Activated naive CD8-positive, alpha-beta T cell treated with anti-CD3 and anti-CD28 coated beads, Interleukin-2, amount 50 U/mL, for 24 hours (primary cell): ENCODE measurements around the gene STARD10.

Experiments
- ATAC-seq: fragments of 150-1000 bp; cut with Tn5 transposase; one replicate; pipeline ENCODE4 v1.10.0; 2021
- DNase-seq: peaks from one replicate; pipeline ENCODE4 v3.0.0; 2021
- H3K27ac Mint-ChIP-seq: one replicate; pipeline ENCODE4 v1.8.0; 2021; ENCODE audit warnings: mild to moderate bottlenecking, mixed read lengths
- H3K27me3 Mint-ChIP-seq: one replicate; pipeline ENCODE4 v1.8.0; 2021; ENCODE audit warnings: mixed read lengths
- H3K36me3 Mint-ChIP-seq: one replicate; pipeline ENCODE4 v1.8.0; 2021; ENCODE audit warnings: low read depth, mixed read lengths
- H3K4me1 Mint-ChIP-seq: one replicate; pipeline ENCODE4 v1.8.0; 2021; ENCODE audit warnings: mixed read lengths
- H3K4me3 Mint-ChIP-seq: one replicate; pipeline ENCODE4 v1.8.0; 2021; ENCODE audit warnings: mild to moderate bottlenecking, moderate library complexity, mixed read lengths
- H3K9me3 Mint-ChIP-seq: one replicate; pipeline ENCODE4 v1.8.0; 2021; ENCODE audit warnings: mixed read lengths

The STARD10 gene

DNA sequence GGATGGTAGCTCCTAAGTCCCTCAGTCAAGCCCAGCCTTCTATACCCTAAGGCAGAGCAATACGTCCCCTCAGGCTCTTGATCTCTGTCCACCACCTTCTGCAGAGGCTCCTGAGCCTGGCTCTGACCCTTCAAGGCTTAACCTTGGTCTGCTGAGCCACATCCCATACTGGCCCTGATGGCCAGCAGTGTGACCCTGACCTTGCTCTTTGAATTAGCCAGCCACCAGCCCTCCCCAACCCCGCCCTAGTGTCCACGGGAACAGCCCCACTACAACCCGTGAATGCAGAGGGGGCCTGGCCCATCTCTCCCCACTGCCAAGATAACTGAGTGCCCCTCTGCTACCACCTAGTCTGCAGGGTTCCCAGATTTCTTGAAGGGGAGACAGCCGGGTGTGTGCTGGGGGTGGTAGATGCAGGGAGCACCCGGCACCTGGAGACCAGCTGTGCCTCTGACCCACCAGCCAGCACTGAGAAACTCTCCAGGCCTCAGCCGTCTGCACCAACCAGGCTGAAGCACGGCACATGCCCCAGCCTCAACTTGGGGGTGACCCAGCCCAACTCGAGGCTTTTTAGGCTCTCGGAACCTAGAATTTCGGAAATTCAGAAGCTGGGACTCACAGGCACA, 47.8 kb downstream of the STARD10 start:
- Mint-ChIP-seq H3K4me3 (no peak overlapping the region), H3K27me3 (no peaks in the 10 kb centered on the region), H3K4me1 (peaks cover 55% of the 10 kb centered on the region), H3K9me3 (no peaks in the 10 kb centered on the region), H3K27ac (no peak overlapping the region), H3K36me3 (no peaks in the 10 kb centered on the region)
- DNase-seq (no peak), ATAC-seq (no peak)

DNA sequence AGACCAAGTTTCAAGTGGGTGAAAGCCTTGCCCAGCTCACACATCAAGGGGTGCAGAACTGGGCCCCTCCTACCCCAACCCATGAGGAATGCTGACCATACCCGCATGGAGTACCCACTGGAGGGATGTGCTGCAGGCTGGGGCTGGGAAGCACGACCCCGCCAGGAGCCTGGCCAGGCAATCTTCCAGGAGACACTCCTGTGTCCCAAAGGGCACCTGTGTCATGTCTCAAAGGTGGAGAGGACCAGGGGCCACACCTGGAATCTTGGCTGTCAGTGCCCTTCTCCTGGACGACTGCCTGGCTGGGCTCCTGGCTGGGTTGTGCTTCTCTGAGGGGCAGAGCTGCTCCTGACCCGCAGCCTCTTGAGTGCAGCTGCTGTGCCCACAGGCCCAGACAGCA, 48.3 kb downstream of the STARD10 start:
- Mint-ChIP-seq H3K4me1 (peaks cover 55% of the 10 kb centered on the region), H3K9me3 (no peaks in the 10 kb centered on the region), H3K4me3 (no peak overlapping the region), H3K36me3 (no peaks in the 10 kb centered on the region), H3K27me3 (no peaks in the 10 kb centered on the region), H3K27ac (no peak overlapping the region)
- DNase-seq = no peak
- no peak for ATAC-seq

DNA sequence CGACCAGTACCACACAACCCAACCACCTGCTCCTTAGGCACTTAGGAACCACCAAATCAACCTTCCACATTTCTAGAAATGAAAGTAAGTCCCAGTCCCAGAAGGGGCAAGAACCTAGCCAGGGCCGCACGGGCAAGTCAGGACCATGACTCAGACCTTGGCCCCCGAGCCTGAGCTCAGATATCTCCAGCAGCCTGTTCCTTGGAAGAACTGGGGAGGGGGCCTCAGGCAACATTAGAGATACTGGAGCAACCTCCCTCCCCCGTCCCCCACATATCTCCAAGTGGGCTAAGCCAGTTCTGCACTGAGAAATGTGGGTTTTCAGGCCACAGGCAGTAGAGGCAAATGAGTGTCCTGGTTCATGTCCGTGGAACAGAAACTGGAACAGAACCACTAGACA, 49.4 kb downstream of the STARD10 start:
- DNase-seq = no peak
- H3K4me3 Mint-ChIP-seq = no peak overlapping the region
- no peaks in the 10 kb centered on the region for H3K27me3 Mint-ChIP-seq
- ATAC-seq = no peak
- no peaks in the 10 kb centered on the region for H3K9me3 Mint-ChIP-seq
- peak overlapping the region; percentile 66 for H3K27ac Mint-ChIP-seq
- peaks cover 58% of the 10 kb centered on the region for H3K4me1 Mint-ChIP-seq
- H3K36me3 Mint-ChIP-seq = no peaks in the 10 kb centered on the region

DNA sequence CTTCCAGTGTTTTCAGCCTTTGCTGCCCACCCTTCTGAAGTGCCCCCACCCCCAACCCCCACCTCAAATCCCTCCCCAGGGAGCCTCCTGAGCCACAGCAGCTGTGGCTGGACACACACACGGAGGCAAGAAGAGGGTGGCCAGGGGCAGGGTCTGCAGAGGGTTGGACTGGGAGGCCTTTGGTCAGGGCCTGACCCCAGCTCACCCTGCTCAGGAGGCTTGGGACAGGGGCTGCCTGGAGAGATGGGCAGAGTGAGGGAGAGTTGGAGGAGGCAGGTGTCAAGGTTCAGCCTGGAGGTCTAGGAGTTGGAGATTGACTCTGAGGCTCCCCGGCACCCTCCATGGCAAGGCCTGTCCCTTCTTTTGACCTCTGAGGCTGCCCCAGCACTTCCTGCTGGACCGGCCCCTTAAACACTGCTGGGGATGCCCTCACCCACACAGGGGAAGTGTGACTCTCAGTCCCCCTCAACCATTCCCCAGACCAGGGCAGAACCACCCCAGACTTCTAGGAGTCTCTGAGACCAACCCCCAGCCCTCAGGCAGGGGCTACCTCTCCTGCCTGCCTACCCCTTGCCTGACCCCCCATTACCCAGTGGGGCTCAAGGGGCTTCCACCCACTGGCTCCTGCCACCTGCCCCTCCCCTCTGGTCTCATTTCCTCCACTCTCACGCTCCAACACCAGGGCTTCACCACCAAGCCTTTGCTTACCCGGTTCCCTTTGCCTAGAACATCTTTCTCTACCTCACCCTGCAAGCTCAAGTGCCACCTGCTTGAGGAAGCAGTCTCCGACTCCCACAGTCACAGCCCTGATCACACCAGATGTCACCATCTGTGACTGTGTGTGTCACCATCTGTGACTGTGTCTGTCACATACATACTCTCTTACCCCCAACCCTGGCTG, 50.3 kb downstream of the STARD10 start:
- Mint-ChIP-seq H3K27me3 (no peaks in the 10 kb centered on the region), H3K4me1 (peaks cover 57% of the 10 kb centered on the region), H3K4me3 (peak overlapping the region; percentile 32), H3K27ac (peak overlapping the region; percentile 66), H3K9me3 (no peaks in the 10 kb centered on the region), H3K36me3 (no peaks in the 10 kb centered on the region)
- DNase-seq (no peak), ATAC-seq (peak; percentile 67)

DNA sequence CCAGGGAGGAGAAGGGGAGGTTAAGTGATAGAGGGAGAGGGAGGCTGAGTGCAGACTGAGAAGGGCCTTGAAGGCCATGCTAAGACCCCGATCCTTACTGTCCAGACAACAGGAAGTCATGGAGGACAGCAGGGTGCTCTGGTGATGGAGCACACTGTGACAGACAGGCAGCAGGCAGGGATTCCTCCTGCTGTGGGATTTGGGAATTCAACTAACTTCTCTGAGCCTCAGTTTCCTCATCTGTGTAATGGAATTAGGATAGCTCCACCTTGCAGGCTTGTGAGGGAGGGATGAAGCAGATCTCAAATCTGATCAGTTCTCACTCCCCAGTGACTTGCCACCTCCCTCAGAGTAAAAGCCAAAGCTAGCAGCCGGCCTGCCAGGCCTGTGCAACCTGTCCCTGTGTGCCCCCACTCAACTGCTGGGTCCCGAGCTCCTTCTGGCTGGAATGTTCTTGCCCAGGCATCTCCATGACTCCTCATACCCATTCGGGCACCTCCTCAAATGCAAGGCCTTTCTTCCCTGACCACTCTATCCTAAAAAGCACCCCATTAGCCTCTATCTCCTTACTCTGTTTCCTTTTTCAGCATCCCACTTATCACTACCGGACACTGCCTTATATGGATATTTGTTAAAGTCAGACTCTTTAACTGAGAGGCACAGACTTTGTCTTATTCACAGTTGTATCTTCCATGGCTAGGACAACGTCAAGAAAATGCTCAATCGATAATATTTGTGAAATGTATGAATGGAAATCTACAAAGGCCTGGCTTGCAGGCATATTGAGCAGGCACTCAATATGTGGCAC, 51.1 kb downstream of the STARD10 start:
- Mint-ChIP-seq H3K27ac (no peak overlapping the region), H3K9me3 (no peaks in the 10 kb centered on the region), H3K4me3 (no peak overlapping the region), H3K4me1 (peaks cover 65% of the 10 kb centered on the region), H3K27me3 (no peaks in the 10 kb centered on the region), H3K36me3 (no peaks in the 10 kb centered on the region)
- DNase-seq (no peak), ATAC-seq (no peak)

DNA sequence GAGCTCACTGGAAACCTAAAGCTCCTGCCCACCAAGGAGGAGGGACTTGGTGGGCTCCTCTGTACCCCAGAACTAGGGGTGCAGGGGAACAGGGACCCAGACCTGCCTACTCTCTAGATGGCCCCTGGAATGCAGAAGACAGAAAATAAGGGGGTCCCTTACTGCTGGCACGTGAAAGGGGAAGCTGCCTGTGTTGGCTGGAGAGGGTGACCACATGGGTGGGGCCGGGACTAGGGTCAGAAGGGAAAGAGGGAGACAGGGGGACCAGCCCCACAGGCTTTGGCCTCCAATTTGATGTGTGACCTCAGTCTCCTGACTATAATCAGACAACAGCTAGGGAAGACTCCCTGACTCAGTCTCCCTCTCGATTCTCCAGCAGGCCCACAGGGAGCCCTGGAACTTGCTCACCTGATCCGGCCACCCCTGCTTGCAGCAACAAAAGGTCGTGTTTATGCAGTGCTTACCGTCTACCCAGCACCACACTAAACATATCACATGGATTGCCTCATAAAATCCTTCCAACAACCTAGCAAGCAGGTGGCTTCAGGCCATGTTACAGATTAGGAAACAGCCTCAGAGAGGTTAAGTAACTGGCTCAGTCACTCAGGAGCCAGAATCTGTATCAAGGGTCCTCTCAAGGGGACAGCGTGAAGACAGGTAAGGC, 51.9 kb downstream of the STARD10 start:
- Mint-ChIP-seq H3K27ac (peak overlapping the region; percentile 83), H3K4me3 (no peak overlapping the region), H3K36me3 (peaks cover 4% of the 10 kb centered on the region), H3K9me3 (no peaks in the 10 kb centered on the region), H3K27me3 (no peaks in the 10 kb centered on the region), H3K4me1 (peaks cover 73% of the 10 kb centered on the region)
- DNase-seq (no peak), ATAC-seq (no peak)

DNA sequence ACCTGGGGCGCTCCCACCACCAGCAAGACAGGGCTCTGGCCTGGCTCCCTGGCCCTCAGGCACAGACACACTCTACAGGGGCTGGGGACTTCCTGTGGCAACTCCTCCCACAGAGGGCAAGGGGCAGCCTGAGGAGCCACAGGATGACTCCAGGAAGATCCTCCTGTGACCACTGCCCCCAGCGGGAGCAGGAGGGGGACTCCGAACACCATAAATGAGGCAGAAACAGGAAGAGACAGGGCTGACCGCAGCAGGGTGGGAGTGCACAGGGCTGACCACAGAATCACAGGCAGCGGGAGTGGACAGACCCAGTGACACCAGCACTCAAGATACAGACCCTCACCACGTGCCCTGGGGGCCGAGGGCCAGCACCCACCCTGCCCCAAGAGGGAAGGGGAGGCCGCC, 52.4 kb downstream of the STARD10 start:
- DNase-seq = no peak
- Mint-ChIP-seq H3K4me3 (no peak overlapping the region), H3K36me3 (peaks cover 4% of the 10 kb centered on the region)

DNA sequence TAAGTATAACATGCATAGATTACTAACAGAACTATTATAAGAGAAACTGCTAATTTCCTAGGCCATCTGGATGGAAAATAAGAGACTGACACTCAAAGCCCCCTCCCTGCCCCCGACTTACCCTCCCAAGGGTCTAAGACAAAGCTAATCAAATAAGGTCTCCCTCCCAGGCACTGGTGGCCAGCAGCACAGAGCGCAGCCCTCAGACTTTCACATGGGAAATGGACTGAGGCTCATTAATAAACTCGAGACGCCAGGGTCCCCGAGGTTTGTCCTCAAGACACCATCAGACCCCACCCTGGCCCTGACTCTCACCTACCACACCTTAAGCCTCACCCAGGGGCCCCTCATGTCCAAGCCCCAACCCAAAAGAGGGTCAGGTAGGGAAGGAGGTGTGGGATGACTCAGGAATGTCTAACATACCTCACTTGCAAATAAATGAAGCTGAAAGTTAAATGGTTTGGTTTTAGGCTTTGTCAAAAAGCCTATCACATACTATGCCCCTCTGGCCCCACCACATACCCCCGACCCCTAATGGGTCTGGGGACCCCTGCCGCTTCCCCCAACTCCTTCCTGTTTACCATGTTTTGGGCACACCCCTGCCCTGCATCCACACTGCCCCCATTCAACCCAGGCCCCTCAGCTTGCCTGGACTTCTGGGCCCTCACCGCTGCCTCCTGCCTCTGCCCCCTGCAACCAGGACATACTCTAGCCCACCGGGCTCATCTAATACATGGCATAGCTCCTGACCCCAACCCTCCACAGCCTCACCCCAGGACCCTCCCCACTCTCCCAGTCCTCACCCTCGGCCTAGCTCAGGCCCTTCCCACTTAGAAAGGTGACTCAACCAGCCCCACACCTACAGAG, 53.1 kb downstream of the STARD10 start:
- H3K4me3 Mint-ChIP-seq = no peak overlapping the region
- H3K4me1 Mint-ChIP-seq = peaks cover 83% of the 10 kb centered on the region
- DNase-seq = no peak
- ATAC-seq = no peak
- no peaks in the 10 kb centered on the region for H3K9me3 Mint-ChIP-seq
- peak overlapping the region; percentile 84 for H3K27ac Mint-ChIP-seq
- H3K36me3 Mint-ChIP-seq = peaks cover 4% of the 10 kb centered on the region
- H3K27me3 Mint-ChIP-seq = no peaks in the 10 kb centered on the region

More for the DNA sequence above, 52.4 kb downstream of the STARD10 start:
- ATAC-seq = no peak
- no peaks in the 10 kb centered on the region for H3K27me3 Mint-ChIP-seq
- H3K9me3 Mint-ChIP-seq = no peaks in the 10 kb centered on the region
- H3K4me1 Mint-ChIP-seq = peaks cover 78% of the 10 kb centered on the region
- peak overlapping the region; percentile 83 for H3K27ac Mint-ChIP-seq

DNA sequence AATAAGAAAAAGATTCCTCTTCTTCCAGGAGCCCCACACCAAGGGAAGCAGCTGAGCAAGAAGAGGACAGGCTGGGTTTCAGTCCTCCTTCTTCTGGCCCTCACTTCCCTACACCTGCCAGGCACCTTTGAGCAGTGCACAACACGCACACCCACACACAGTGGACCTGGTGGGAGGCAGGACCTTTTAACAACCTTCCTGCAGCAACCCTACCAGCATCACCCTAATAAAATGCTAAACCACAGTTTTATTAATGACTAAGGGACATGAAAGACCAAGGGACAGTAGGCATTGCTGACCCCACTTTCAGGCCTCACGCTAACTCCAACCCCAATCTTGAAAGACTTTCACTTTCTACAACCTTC, 53.8 kb downstream of the STARD10 start:
- no peaks in the 10 kb centered on the region for H3K27me3 Mint-ChIP-seq
- peaks cover 4% of the 10 kb centered on the region for H3K36me3 Mint-ChIP-seq
- no peak overlapping the region for H3K4me3 Mint-ChIP-seq
- H3K4me1 Mint-ChIP-seq = peaks cover 88% of the 10 kb centered on the region
- peak overlapping the region; percentile 84 for H3K27ac Mint-ChIP-seq
- no peak for DNase-seq
- no peaks in the 10 kb centered on the region for H3K9me3 Mint-ChIP-seq
- no peak for ATAC-seq

DNA sequence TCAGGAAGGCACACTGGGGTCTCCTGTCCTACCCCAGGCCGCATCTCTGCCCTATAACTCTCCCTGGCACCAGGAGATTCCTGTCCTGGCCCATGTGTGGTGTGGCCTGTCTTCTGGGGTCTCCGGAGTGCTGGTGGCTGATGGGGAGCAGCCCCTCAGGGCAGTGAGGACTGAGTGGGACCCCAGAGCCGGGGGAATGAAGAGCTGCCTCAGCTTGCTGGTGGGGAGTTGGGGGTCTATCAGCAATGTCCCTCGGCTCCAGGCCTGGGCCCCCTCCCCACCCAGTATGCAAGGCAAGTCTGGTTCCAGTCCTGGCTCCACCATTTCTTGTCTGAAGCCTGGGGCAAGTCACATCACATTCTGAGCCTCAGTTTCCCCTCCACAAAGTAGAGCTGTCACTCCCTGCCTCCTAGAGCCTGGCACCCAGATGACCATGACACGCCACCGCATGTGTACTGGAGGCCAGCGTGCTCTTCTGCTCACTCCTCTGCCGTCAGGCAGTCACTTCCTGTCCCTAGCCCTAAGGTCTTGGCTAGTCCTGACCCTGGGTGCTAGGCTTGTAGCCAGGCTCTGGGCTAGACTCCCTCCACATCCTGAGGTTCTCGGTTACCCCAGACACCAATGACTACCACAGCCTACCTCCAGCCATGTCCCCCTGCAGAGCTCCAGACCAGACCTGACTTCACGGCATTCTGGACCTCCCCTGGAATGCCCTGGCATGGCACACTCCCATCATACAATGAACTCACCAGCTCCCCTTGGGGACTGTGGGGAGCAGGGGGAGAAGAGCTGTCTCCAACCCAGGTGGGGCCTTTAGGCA, 54.4 kb downstream of the STARD10 start:
- Mint-ChIP-seq H3K4me1 (peaks cover 85% of the 10 kb centered on the region), H3K27ac (peak overlapping the region; percentile 84), H3K4me3 (no peak overlapping the region), H3K36me3 (peaks cover 4% of the 10 kb centered on the region), H3K9me3 (no peaks in the 10 kb centered on the region), H3K27me3 (no peaks in the 10 kb centered on the region)
- DNase-seq (no peak), ATAC-seq (no peak)

DNA sequence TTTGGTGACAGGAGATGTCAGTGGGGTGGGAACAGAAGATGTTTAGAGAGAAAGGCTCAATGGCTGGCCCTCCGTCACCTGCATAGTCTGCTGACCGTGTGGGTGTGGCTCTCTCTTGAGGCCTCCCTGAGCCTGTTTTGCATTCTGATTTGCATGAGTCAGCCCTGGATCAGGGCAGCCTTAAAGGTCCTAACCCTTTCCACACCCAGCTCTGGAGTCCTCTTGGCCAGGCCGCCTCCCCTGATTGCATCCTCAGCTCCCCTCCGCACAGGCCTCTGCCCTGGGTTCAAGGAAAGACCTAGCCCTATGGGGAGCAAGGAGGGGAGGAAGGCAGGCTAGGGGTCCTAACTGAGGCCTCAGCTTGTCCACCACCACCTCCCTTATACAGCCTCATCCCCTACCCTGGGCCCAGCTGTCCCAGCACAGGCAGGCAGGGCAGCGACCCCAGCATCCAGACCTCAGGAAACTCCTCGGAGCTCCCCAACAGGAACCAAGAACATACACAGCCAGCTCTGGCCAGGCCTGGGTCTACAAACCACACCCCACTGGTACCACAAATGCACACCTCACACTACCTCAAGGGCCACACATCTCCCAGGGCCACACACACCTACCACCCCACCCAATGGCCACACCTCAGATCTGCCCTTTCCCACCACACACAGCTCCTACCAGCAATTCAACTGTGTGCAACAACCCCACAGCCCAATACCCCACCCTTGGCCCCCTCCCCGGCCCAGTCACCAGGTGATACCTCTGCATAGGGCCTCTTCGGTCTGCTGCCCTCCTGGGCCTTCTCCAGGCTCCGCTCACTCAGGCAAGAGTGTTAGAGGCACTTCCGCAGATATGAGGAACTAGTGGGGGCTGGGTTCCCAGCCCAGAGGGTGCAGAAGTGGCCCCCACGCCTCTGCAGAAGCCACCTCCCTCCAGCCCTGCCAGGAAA, 55.4 kb downstream of the STARD10 start:
- Mint-ChIP-seq H3K27me3 (no peaks in the 10 kb centered on the region), H3K9me3 (no peaks in the 10 kb centered on the region), H3K4me1 (peaks cover 75% of the 10 kb centered on the region), H3K4me3 (peak overlapping the region; percentile 50), H3K27ac (peak overlapping the region; percentile 88), H3K36me3 (peaks cover 4% of the 10 kb centered on the region)
- no peak for ATAC-seq
- DNase-seq = no peak

DNA sequence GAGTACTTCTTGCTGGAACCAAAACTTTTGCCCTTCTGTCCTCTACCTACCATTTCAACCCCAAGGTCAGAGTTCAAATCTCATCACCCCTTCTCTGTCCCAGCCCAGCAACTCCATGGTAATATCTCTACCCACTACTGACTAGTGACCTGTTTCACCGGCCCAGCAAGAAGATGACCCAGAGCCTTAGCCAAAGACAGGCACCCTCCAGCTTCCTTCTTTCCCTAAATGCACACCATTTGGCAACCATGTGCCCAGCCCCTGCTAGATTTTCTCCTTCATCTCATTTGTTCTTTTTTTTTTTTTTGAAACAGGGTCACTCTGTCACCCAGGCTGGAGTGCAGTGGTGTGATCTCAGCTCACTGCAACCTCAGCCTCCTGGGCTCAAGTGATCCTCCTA, 56.5 kb downstream of the STARD10 start:
- Mint-ChIP-seq H3K36me3 (peaks cover 4% of the 10 kb centered on the region), H3K4me3 (peak overlapping the region; percentile 49), H3K27ac (peak overlapping the region; percentile 88), H3K4me1 (peaks cover 66% of the 10 kb centered on the region), H3K9me3 (no peaks in the 10 kb centered on the region), H3K27me3 (no peaks in the 10 kb centered on the region)
- DNase-seq = no peak
- ATAC-seq = no peak
